AG04449 (cell line): ENCODE results near the gene UQCRH.

Experiments used
- CTCF ChIA-PET: fragments of 350-600 bp; formaldehyde crosslinking; extraction: SDS; loops from one replicate; lab custom pipeline; 2021; ENCODE audit warnings: antibody characterized with exemption; lab: Yijun Ruan, JAX
- POLR2A ChIA-PET: fragments of 400-600, 350-600 bp; formaldehyde crosslinking; extraction: SDS; loops from one replicate; lab custom pipeline; 2020; ENCODE audit warnings: antibody characterized with exemption, inconsistent platforms; lab: Yijun Ruan, JAX
- DNase-seq: peaks from one replicate; pipeline ENCODE4 v3.0.0-alpha.2; 2010; ENCODE audit warnings: low read depth, low spot score
- H3K4me3 ChIP-seq: 2 replicates; pipeline ENCODE4 v1.5.1; 2011; ENCODE audit warnings: low read depth, mild to moderate bottlenecking, control low read depth, low read length
- TF ChIP-seq, protein P1 (sequence below): IDR thresholded peaks from one replicate; pipeline ENCODE4 v1.5.1; 2011; ENCODE audit warnings: mild to moderate bottlenecking, moderate library complexity, low read length, control low read depth, inconsistent platforms; ENCODE audit not compliant: insufficient read depth; ENCODE audit errors: missing control alignments

UQCRH gene

GRCh38 chr1:46342084-46342656 lies 38.7 kb downstream of the UQCRH start:
- H3K4me3 ChIP-seq, result no peak overlapping the region; the same call in 1 of the 2 replicates
- ChIA-PET POLR2A (interaction anchor here (1.0 kb wide), 1 partner anchor 39 kb away, joined by 5 read pairs; the partner anchor contains the start of genes LRRC41 and UQCRH), CTCF (interaction anchor here (1.0 to 9.7 kb wide), 9 partner anchors 7 to 97 kb away, joined by 3 to 71 read pairs (median 7); no protein-coding TSS in a partner anchor)
- TF ChIP-seq, protein P1, sequence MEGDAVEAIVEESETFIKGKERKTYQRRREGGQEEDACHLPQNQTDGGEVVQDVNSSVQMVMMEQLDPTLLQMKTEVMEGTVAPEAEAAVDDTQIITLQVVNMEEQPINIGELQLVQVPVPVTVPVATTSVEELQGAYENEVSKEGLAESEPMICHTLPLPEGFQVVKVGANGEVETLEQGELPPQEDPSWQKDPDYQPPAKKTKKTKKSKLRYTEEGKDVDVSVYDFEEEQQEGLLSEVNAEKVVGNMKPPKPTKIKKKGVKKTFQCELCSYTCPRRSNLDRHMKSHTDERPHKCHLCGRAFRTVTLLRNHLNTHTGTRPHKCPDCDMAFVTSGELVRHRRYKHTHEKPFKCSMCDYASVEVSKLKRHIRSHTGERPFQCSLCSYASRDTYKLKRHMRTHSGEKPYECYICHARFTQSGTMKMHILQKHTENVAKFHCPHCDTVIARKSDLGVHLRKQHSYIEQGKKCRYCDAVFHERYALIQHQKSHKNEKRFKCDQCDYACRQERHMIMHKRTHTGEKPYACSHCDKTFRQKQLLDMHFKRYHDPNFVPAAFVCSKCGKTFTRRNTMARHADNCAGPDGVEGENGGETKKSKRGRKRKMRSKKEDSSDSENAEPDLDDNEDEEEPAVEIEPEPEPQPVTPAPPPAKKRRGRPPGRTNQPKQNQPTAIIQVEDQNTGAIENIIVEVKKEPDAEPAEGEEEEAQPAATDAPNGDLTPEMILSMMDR, result peak; percentile 20
- no peak for DNase-seq

- POLR2A ChIA-PET, result no interaction called here
- CTCF ChIA-PET, result interaction anchor here (1.0 to 9.7 kb wide), 6 partner anchors 8 to 96 kb away, joined by 3 to 71 read pairs (median 10); no protein-coding TSS in a partner anchor
- no peak for DNase-seq
- TF ChIP-seq, protein P1, result no peak
- no peak overlapping the region for H3K4me3 ChIP-seq
Measured at GRCh38 chr1:46342677-46343350, 39.3 kb downstream of the UQCRH start.

- TF ChIP-seq, protein P1, result no peak
- H3K4me3 ChIP-seq, result no peak overlapping the region
- ChIA-PET POLR2A (no interaction called here), CTCF (interaction anchor here (0.6 to 9.7 kb wide), 5 partner anchors 8 to 98 kb away, joined by 3 to 71 read pairs (median 5); no protein-coding TSS in a partner anchor)
- no peak for DNase-seq
Measured at GRCh38 chr1:46343351-46343695, 39.8 kb downstream of the UQCRH start.

- TF ChIP-seq, protein P1, result no peak
- CTCF ChIA-PET, result interaction anchor here (0.6 to 9.7 kb wide), 6 partner anchors 9 to 119 kb away, joined by 3 to 71 read pairs (median 4); no protein-coding TSS in a partner anchor
- H3K4me3 ChIP-seq, result no peak overlapping the region
- no peak for DNase-seq
- POLR2A ChIA-PET, result no interaction called here
Measured at GRCh38 chr1:46343705-46344104, 40.2 kb downstream of the UQCRH start.

DNA sequence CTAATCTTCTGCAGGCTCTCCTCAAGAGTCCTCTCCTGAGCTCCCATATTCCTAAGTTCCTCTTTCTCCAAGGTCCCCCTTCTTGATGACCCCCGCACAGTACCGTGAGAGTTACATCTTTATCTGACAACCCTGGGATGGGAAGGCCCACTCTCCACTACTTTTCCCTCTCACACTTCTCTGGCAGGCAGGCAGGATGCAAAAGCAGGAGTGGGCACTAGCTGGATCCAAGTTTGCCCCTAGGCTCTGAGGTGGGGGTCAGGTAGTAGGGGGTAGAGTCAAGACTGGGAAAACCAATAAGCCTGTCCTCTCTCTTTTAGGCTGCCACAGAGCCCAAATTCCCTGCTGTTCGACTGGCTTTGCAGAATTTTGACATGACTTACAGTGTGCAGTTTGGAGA lies 41.0 kb downstream of the UQCRH start:
- H3K4me3 ChIP-seq, result no peak overlapping the region

More for the DNA sequence above, 41.0 kb downstream of the UQCRH start:
- no peak for DNase-seq
- TF ChIP-seq, protein P1, result no peak
- ChIA-PET CTCF (interaction anchor here (1.0 to 9.7 kb wide), 6 partner anchors 9 to 120 kb away, joined by 4 to 96 read pairs (median 6); partner anchors contain the start of gene RAD54L), POLR2A (no interaction called here)
